IMR-90 (cell line): ENCODE data around the gene OR2G2.

Experiments used
- CEBPB ChIP-seq: IDR thresholded peaks from 2 replicates; pipeline ENCODE4 v1.6.1; 2012; ENCODE audit warnings: low read depth, low read length, improper control_type of control experiment
- MAZ ChIP-seq: IDR thresholded peaks from 2 replicates; pipeline ENCODE4 v1.6.1; 2012; ENCODE audit warnings: low read depth, mild to moderate bottlenecking, low read length, improper control_type of control experiment, moderate library complexity, borderline replicate concordance
- MXI1 ChIP-seq: IDR thresholded peaks from 2 replicates; pipeline ENCODE4 v1.6.1; 2012; ENCODE audit warnings: low read depth, mild to moderate bottlenecking, low read length, moderate library complexity, borderline replicate concordance
- POLR2A ChIP-seq: IDR thresholded peaks from 2 replicates; pipeline ENCODE4 v1.6.1; 2012; ENCODE audit warnings: mild to moderate bottlenecking, low read depth, low read length
- RFX5 ChIP-seq: IDR thresholded peaks from 2 replicates; pipeline ENCODE4 v1.8.0; 2012; ENCODE audit warnings: low read depth, mild to moderate bottlenecking, low read length, moderate library complexity
- TF ChIP-seq, protein P1 (sequence below): conservative IDR thresholded peaks from 2 replicates; pipeline ENCODE4 v1.5.1; 2012; ENCODE audit warnings: mild to moderate bottlenecking, low read depth, low read length, improper control_type of control experiment

DNA sequence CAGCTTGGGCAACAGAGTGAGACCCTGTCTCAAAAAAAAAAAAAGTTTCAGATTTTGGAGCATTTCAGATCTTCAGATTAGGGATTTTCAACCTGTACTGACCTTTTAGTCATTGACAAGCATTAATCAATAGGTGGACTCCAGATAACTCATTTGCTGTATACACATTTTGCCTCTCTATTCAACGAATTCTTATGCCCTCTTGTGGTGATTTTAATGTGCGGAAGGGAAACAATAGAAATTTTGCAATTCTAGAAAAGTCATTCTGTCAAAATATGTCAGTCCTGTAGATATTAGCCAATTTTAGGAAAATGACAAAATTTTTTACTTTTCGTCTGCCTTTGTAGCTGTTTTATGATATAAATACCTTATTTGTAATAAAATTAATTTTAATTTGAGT lies 11.6 kb upstream of the OR2G2 start:
- TF ChIP-seq, protein P1, sequence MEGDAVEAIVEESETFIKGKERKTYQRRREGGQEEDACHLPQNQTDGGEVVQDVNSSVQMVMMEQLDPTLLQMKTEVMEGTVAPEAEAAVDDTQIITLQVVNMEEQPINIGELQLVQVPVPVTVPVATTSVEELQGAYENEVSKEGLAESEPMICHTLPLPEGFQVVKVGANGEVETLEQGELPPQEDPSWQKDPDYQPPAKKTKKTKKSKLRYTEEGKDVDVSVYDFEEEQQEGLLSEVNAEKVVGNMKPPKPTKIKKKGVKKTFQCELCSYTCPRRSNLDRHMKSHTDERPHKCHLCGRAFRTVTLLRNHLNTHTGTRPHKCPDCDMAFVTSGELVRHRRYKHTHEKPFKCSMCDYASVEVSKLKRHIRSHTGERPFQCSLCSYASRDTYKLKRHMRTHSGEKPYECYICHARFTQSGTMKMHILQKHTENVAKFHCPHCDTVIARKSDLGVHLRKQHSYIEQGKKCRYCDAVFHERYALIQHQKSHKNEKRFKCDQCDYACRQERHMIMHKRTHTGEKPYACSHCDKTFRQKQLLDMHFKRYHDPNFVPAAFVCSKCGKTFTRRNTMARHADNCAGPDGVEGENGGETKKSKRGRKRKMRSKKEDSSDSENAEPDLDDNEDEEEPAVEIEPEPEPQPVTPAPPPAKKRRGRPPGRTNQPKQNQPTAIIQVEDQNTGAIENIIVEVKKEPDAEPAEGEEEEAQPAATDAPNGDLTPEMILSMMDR, result 0 out of 2 replicates have a peak, but pooled peaks have one; percentile 13
- TF ChIP-seq POLR2A (no peak), MXI1 (no peak), CEBPB (no peak), MAZ (no peak), RFX5 (no peak)
